Fibroblast of lung (primary cell): ENCODE measurements around the gene PDIA2.

Source experiments
- EZH2 ChIP-seq: IDR thresholded peaks from 2 replicates; pipeline ENCODE4 v1.5.1; 2012; ENCODE audit warnings: low read length, control low read depth, mild to moderate bottlenecking; ENCODE audit errors: missing control alignments
- TF ChIP-seq, protein P1 (sequence below), 2 donors: IDR thresholded peaks in 1 of 2; conservative IDR thresholded peaks in 1 of 2; 1 replicate in 1 of 2; 2 replicates in 1 of 2; pipeline ENCODE4 v1.5.1; 2011 to 2012; ENCODE audit warnings: low read length in 2 of 2, control low read depth in 1 of 2, inconsistent platforms in 1 of 2, low read depth in 1 of 2, mild to moderate bottlenecking in 1 of 2

DNA sequence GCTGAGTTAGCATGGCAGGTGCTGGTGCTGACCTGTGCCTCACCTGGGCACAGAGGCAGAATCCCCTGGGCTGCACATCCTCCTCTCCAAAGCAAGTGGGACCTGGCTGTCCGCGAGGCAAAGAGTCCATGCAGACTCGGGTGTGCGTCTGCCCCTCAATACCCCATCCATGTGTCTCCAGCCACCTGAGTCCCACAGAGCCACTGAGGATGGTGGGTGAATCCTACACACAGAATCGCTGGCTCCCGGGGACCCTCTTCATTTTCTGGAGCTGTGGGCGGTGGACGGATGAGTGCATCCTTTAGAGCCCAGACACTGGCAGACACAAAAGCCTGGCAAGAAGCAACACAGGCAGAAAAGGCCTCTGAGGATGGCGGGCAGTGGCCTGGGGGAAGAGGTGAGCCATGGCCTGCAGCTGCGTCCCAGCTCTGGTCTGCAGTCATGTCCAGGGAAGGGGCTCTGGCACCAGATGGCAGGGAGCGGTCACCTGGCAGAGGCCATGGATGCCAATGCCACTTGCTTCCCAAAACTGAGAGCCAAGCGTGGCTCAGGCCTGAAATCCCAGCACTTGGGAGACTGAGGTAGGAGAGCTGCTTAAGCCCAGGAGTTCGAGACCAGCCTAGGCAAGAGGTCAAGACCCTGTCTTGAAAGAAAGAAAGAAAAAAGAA is 39.6 kb downstream of the PDIA2 start:
- TF ChIP-seq EZH2: no peak
- TF ChIP-seq, protein P1, sequence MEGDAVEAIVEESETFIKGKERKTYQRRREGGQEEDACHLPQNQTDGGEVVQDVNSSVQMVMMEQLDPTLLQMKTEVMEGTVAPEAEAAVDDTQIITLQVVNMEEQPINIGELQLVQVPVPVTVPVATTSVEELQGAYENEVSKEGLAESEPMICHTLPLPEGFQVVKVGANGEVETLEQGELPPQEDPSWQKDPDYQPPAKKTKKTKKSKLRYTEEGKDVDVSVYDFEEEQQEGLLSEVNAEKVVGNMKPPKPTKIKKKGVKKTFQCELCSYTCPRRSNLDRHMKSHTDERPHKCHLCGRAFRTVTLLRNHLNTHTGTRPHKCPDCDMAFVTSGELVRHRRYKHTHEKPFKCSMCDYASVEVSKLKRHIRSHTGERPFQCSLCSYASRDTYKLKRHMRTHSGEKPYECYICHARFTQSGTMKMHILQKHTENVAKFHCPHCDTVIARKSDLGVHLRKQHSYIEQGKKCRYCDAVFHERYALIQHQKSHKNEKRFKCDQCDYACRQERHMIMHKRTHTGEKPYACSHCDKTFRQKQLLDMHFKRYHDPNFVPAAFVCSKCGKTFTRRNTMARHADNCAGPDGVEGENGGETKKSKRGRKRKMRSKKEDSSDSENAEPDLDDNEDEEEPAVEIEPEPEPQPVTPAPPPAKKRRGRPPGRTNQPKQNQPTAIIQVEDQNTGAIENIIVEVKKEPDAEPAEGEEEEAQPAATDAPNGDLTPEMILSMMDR (conservative IDR thresholded peaks at IDR 0.05 in 1 of 2, IDR thresholded peaks at IDR 0.05 in 1 of 2; ENCODE audit: low read depth in 1 of 2, low read length in 2 of 2): no peak
